GM19395 (cell line): ENCODE data around the gene IARS1.

Experiments used
- ATAC-seq: cut with Tn5 transposase; IDR thresholded peaks from one replicate; pipeline ENCODE4 v1.9.1; 2021; ENCODE audit warnings: mild to moderate bottlenecking, moderate library complexity; ENCODE audit not compliant: unreplicated experiment

Gene IARS1

GRCh38 chr9:92293452-92294296 is at the start of gene IARS1:
TSS of gene IARS1 (minus strand) at chr9:92293697. CDS start at chr9:92289419, 4,278 bp downstream.
- ATAC-seq: peak; percentile 93

GRCh38 chr9:92342825-92343488 is 49.5 kb upstream of the IARS1 start:
- no peak for ATAC-seq

- ATAC-seq: no peak
These were observed 48.1 kb upstream of the IARS1 start for GRCh38 chr9:92341578-92341977.

- ATAC-seq: no peak
These were observed 39.8 kb upstream of the IARS1 start for GRCh38 chr9:92333282-92333634.

DNA sequence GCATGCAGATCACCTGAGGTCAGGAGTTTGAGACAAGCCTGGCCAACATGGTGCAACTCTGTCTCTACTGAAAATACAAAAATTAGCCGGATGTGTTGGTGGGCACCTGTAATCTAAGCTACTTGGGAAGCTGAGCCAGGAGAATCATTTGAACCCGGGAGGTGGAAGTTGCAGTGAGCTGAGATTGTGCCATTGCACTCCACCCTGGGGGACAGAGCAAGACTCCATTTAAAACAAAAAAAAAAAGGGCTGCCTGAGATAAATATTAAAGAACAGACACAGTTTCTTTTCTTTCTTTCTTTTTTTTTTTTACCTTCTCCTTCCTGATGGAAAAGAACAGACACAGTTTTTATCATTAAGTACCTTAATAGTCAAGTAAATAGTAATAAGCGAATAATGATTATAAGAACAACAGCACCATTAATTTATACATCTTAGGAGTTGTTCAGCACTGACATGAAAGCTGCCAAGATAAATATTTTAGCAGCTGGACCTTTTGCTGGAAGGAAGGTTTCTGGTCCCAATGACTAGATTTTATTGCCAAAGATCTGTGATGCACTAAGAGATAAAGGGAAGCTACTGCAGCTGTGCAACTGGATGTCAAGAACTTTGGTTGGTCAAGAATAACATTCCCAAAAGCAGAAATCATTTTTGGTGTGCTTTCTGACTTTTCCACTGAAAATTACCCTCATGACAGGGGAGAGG is 39.2 kb upstream of the IARS1 start:
- no peak for ATAC-seq

DNA sequence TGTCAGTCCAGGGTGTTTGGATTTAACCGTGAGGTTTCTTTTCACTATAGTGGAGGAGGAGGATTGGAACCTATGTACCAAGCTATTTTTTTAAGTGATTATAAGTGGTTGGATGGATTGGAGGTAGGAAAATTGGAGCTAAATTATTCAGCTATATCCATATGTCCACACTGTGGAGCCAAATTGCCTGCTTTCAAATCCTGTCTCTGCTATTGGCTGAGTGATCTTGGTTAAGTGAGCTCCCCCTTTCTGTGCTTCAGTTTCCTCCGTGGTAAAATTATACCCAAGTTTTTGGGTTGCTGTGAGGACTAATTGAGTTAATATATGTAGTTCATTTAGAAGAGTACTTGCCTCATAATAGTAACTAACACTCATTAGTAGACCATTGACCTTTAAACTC is 34.7 kb upstream of the IARS1 start:
- no peak for ATAC-seq

DNA sequence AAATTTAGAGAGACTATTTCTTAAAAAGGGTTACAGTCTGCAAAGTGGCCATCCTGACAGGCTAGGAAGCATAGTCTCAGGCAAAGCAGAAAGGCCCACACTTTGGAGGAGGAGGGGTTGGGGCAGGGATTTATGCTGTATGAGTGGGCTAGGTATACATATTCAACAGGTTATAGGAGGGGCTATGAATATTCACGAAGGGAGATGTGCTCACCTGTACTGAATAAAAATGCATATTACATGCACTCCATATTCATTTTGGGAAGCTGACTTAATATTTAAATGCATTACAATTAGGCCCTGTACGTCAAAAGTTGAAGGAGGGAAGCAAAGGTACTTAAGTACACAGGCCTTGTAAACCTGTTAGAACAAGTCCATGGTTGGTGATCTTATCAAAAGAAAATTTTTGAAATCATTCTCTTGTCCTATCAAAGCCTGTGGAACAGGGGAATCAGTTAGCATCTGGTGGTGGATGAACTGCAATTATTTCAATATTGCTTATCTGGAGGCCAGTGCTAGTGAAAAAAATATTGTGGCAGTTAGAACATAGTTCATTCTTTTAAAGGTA is 33.9 kb upstream of the IARS1 start:
- ATAC-seq: no peak

DNA sequence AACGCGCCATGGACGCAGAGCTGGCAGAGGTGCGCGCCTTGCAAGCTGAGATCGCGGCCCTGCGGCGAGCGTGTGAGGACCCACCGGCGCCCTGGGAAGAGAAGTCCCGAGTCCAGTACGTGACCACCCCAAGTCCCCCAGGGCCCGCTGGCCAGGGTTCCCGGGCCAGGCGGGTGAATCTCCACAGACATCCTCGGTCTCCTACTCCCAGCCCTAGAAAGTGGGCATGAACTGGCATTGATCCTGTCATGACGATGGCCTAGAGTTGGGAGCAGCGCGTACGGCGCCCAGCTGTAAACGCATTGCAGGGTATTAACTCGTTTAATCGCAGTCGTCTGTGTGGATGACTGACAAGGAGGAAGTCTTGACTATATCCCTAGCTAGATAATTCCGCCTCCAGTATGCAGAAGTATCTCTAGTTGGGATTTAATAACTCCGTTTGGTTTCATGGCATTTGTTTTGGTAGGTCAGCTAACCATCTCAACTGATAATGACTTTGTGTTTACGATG is 32.5 kb upstream of the IARS1 start:
- ATAC-seq: peak; percentile 13

DNA sequence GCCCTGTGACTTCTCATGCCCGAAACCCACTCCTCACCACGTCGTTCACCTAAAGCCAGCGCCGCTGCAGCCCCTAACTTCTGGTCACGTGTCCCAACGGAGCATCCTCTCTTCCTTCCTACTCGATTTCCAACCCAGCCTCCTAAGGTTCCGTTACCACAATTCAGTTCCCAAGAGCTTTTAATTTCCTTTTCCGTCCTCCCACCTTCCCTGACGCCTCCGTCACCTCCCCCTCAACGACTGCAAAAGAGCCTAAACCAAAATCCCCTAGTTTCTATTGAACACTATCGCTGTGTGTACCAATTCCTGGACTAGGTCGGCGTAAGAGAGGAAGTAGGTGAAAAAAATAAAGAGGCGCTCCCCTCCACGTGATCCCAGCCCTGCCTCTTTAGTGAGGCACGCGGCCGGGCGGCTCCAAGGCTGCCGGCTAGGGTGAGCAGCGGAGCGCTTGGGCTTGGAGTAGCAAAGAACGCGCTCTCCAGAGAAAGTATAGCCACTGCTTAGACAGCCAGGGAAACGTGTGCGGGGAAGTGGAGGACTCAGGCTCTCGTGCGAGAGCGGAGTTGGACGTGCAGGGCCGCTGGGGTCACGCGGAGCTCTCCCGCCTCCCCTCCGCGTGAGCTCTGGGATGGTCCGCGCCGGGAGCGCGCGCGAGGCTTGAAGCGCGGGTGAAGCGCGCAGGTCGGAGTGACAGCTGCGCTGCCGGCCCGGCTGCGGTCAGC is 31.9 kb upstream of the IARS1 start, which contains the start of the genes CENPP and NOL8:
Gene CENPP (plus strand): TSS at position 685 of the 722 bp plus-strand sequence.
Gene NOL8 (minus strand): TSS at position 82 of the 722 bp plus-strand sequence. CDS start 1,189 bp downstream, outside the sequence.
- peak; percentile 96 for ATAC-seq

GRCh38 chr9:92324889-92325268 is 31.4 kb upstream of the IARS1 start:
- peak; percentile 9 for ATAC-seq

DNA sequence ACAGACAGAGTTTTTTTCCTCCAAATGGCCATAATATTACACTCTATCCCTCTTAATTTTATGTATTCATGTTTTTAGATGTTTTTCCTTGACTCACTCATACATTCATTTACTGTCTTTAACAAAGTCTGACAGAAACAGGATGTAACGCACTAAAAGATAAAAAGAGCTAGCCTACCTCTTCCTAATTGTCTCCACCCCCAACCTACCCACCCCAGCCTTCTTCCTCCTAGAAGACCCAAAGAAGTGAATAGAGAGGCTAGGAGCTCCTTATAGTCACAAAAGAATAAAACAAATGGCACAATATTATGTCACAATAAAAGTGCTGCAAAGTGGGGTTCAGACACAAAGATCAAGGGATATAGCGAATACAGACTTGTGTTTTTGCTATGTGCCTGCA is 30.9 kb upstream of the IARS1 start:
- no peak for ATAC-seq

GRCh38 chr9:92315456-92315855 is 22.0 kb upstream of the IARS1 start:
- no peak for ATAC-seq

DNA sequence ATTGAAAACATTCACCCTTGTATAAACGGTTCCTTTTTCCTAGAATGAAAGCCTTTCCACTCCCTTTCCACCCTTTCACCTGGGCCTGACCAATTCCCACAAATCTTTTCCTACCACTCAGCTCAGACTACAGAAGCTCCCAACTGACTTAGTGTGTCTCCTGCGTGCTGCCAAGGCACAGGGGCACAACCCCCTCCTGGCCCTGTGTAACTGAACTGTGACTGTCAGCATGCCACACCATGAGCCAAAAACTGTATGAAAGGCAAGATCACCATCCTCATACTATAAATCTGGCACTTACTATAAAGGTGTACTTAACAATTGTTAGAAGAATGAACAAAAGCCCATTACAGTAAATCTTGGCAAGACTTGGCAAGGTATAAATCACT is 20.1 kb upstream of the IARS1 start:
- ATAC-seq: no peak

GRCh38 chr9:92312887-92313623 is 19.6 kb upstream of the IARS1 start:
- no peak for ATAC-seq

DNA sequence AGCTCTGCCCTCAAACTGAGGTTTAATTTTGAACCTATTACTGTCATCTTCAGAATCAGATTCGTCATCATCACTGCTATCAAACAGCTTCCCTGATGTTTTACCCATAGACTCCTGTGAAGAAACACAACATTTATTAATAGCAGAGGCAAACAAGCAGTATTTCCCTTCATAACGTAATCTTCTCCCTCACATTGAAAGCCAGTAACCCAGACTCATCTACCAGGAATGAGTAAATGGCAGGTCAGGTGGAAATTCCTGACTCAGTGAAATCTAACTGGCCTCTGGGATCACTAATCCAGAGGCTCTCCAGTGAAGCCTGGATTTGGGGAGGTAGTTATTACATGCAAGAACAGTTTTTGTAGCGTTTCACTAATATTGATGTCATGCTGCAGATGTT is 17.1 kb upstream of the IARS1 start:
- ATAC-seq: no peak

DNA sequence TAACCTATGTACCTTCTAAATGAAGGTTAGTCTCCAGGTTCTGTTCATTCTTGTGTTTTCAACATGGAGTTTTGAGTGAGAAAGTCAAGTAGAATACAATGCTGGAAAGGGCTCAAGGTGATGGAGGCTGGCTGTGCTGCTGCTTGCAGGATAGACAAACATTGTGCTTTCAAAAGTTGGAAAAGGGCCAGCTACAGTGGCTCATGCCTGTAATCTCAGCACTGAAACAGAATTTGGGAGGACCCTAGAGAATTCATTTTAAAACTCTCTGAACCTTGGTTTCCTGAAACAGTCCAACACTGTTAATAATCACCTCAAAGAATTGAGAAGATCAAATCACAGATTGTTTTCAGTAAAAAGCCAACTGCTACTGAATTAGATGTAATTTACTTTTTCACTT is 15.4 kb upstream of the IARS1 start:
- no peak for ATAC-seq

- ATAC-seq: no peak
These were observed 7.4 kb upstream of the IARS1 start for GRCh38 chr9:92300936-92301335.

- ATAC-seq: no peak
These were observed 5.6 kb upstream of the IARS1 start for GRCh38 chr9:92299116-92299515.

DNA sequence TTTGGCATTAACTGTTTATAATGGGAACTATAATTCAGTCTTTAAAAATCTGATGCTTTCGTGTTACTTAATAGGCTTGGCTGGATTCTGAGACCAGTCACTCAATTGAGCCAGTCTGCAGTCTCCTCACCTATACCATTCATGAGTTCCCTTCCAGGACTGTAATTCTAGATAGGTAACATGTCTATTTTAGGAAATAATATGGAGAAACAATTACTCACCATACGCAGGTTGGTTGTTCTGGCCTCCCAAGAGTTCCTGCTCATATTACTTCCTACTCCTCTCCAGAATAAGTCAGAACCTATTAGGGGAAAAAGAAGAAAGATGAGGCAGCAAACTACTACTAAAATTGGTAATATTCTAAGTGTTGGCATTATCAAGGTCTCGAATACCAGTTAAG is 4.5 kb upstream of the IARS1 start:
- no peak for ATAC-seq

- no peak for ATAC-seq
These were observed 4.1 kb upstream of the IARS1 start for GRCh38 chr9:92297611-92298010.
